Coronary artery (tissue), 2 donors: Measurements from ENCODE around the gene NOX5.

Source experiments
- DNase-seq: peaks from one replicate; pipeline ENCODE4 v3.0.0-alpha.2; 2017; ENCODE audit warnings: low spot score
- H3K27ac ChIP-seq, 2 donors: fragments of 200-600 bp; sonication (generic); one replicate each; pipeline ENCODE4 v1.5.1; 2016 to 2019
- H3K4me3 ChIP-seq: fragments of 200-600 bp; sonication (generic); 2 replicates; pipeline ENCODE4 v1.5.1; 2016; ENCODE audit warnings: mild to moderate bottlenecking, moderate library complexity
- TF ChIP-seq, protein P1 (sequence below): fragments of 200-600 bp; sonication (generic); IDR thresholded peaks from one replicate; pipeline ENCODE4 v1.5.1; 2019; ENCODE audit warnings: antibody characterized with exemption

NOX5 gene

DNA sequence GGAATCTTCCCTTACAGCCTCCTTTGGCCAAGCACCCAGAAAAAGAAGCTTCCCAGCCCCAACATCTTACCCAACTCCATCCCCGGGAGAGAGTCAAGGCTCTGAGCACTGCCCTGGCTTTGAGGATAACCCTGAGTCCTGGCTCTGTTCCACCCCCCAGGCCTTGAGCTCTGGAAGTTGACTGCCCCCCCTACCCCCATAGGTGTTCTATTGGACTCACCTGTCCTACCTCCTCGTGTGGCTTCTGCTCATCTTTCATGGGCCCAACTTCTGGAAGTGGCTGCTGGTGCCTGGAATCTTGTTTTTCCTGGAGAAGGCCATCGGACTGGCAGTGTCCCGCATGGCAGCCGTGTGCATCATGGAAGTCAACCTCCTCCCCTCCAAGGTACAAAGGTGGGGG is 22.3 kb downstream of the NOX5 start:
- peak; percentile 17 for DNase-seq
- Histone ChIP-seq H3K27ac (no peak overlapping the region), H3K4me3 (no peak overlapping the region)
- TF ChIP-seq, protein P1, sequence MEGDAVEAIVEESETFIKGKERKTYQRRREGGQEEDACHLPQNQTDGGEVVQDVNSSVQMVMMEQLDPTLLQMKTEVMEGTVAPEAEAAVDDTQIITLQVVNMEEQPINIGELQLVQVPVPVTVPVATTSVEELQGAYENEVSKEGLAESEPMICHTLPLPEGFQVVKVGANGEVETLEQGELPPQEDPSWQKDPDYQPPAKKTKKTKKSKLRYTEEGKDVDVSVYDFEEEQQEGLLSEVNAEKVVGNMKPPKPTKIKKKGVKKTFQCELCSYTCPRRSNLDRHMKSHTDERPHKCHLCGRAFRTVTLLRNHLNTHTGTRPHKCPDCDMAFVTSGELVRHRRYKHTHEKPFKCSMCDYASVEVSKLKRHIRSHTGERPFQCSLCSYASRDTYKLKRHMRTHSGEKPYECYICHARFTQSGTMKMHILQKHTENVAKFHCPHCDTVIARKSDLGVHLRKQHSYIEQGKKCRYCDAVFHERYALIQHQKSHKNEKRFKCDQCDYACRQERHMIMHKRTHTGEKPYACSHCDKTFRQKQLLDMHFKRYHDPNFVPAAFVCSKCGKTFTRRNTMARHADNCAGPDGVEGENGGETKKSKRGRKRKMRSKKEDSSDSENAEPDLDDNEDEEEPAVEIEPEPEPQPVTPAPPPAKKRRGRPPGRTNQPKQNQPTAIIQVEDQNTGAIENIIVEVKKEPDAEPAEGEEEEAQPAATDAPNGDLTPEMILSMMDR = no peak

DNA sequence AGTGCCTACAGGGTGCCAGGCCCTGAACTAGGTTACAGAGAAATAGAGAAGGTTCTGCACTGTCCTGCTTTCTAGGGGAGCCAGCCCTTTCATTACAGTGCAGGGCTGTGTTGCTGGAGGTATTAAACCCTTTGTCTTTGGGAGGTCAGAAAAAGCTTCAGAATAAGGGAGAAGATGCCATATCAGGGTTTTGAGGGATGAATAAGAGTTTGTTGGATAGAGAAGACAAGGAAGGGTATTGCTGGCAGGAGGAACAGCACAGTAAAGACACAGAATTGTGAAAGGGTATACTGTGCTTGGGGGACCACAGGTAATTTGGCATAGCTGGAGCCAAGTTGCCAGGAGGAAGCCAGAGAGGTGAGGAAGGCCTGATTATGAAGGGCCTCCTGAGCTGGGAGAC is 23.0 kb downstream of the NOX5 start:
- TF ChIP-seq, protein P1 = no peak
- DNase-seq = no peak
- H3K27ac ChIP-seq = no peak overlapping the region
- no peak overlapping the region for H3K4me3 ChIP-seq

DNA sequence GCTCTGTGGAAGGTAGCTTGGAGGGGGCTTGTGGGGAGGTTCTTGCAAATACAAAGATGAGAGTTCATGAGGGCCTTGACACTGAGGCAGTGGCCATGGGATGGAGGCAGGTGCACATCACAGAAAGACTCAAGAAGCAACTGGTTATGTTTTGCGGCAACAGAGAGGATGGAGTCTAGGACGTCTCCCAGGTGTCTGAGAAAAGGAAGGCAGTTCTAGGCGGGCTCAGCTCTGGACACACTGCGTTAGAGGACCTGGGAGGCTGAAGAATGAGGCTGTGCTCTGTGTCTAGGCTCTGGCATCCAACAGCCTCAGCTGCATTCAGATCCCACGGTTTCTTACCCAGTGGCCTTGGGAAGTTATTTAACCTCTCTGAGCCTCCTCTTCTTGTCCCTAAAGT is 23.5 kb downstream of the NOX5 start:
- TF ChIP-seq, protein P1 = no peak
- H3K4me3 ChIP-seq = no peak overlapping the region
- H3K27ac ChIP-seq = no peak overlapping the region
- DNase-seq = no peak

DNA sequence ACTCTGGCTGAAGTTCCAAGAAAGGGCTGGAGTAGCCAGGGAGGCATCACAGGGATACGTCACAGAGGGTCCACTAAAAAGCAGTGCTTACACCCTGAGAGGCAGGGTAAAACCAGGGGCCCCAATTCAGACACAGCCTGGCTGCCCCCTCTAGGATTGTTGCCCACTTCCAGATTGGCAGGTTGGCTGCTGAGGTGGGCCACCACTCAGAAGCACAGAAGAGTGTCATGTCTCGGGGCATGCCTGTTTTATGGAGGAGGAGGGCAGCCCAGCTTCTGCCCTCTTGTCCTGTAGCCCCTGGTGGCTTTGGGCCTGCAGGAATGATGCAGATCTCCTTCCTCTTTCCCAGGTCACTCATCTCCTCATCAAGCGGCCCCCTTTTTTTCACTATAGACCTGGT is 24.0 kb downstream of the NOX5 start:
- TF ChIP-seq, protein P1 = no peak
- no peak overlapping the region for H3K27ac ChIP-seq
- H3K4me3 ChIP-seq = no peak overlapping the region
- DNase-seq = no peak

DNA sequence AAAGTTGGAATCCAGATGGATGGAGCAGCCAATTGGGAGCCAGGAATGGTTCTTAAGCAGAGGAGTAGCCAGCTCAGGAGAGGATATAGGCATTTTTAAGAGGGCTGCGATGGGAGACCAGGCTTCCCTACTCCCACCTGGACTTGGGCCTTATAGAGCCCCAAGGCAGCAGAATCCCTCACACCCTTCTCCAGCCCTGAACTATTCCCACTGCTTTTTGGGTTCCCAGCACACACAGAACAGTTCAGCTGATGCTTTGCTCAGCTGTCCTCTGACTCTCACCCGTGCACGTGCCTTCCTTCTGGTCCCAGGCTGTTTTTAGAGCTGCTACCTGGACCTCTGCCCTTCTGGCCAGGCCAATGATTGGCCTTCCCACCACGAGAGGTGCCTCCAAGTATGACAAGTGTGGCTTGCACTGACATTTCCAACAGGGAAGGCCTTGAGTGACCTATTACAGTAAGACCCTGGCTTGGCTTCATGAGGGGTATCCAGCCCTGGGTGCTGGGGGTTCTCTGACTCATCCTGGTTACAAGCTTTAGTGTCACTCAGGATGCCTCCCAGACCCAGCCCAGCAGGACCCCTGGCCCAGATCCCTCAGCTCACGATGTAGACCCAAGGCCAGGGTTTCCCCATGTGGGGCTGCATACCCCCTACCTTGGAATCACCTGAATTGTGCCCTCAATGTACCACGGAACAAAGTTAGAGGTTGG is 25.2 kb downstream of the NOX5 start:
- H3K4me3 ChIP-seq = no peak overlapping the region
- H3K27ac ChIP-seq = no peak overlapping the region
- TF ChIP-seq, protein P1 = no peak
- DNase-seq = no peak

DNA sequence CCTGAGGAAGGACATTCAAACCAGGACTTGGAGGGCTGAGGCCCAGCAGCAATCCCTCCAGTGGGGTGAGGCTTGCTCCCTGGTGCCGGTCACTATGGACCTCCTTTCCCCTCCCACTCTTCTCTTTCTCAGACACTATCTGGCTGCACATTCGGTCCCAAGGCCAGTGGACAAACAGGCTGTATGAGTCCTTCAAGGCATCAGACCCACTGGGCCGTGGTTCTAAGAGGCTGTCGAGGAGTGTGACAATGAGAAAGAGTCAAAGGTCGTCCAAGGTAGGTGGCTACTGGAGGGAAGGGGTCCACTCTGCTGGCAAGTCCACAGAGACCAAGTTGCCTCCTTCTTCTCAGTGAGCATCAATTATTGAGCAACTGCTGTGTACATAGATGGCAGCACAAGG is 28.0 kb downstream of the NOX5 start:
- TF ChIP-seq, protein P1 = no peak
- H3K4me3 ChIP-seq = no peak overlapping the region
- no peak overlapping the region for H3K27ac ChIP-seq
- no peak for DNase-seq

DNA sequence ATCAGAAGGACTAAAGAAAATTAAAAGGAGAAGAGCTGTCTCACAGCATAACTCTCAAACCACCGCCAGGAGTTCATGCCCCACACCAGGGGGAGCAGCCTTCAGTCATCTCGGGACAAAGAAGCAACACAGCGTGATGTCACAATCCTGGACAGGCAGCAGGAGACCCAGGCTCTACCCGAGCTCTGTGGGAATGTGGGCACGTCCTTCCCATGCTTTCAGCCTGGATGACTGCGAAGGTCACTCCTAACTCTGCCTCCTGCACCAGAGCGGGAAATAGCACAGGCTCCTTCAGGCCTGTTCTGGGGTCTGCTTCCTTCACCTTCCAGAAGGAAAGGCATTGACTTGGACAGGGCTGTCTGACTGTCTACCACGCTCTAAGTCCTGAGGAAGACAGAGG is 31.3 kb downstream of the NOX5 start:
- TF ChIP-seq, protein P1 = no peak
- DNase-seq = no peak
- H3K27ac ChIP-seq = no peak overlapping the region
- H3K4me3 ChIP-seq = no peak overlapping the region
